ENCODE measurements around the gene PPP5C.
"Not testable (repeated sequence)": the region's sequence is repeated elsewhere in the genome, so short reads cannot be mapped to it uniquely, and the experiment has no call there.

PPP5C gene

GRCh38 chr19:46361915-46362314, 15.0 kb downstream of the PPP5C start:
- no peak for DNase-seq

- no peak for DNase-seq
Observed at GRCh38 chr19:46364359-46364758, 17.5 kb downstream of the PPP5C start.

GRCh38 chr19:46365561-46365960, 18.7 kb downstream of the PPP5C start:
- no peak for DNase-seq

- no peak for DNase-seq
Observed at GRCh38 chr19:46366620-46367292, 19.9 kb downstream of the PPP5C start.

GRCh38 chr19:46367426-46367825, 20.5 kb downstream of the PPP5C start:
- DNase-seq, result no peak

- DNase-seq, result no peak
Observed at GRCh38 chr19:46368116-46368515, 21.2 kb downstream of the PPP5C start.

- no peak for DNase-seq
Observed at GRCh38 chr19:46369817-46370216, 22.9 kb downstream of the PPP5C start.

- DNase-seq, result no peak
Observed at GRCh38 chr19:46371371-46371901, 24.5 kb downstream of the PPP5C start.

- DNase-seq, result peak in 2 of 56 donors; percentile 10 to 16
Observed at GRCh38 chr19:46372901-46373490, 26.1 kb downstream of the PPP5C start.

GRCh38 chr19:46373491-46374359, 26.8 kb downstream of the PPP5C start:
- DNase-seq, result peak in 19 of 56 donors; percentile 5 to 60 (median 28)

GRCh38 chr19:46374536-46375475, 27.9 kb downstream of the PPP5C start:
- DNase-seq, result no peak

- DNase-seq, result not testable (repeated sequence)
Observed at GRCh38 chr19:46375476-46376067, 28.7 kb downstream of the PPP5C start.

GRCh38 chr19:46376241-46377153, 29.6 kb downstream of the PPP5C start:
- DNase-seq, result no peak

- no peak for DNase-seq
Observed at GRCh38 chr19:46378268-46378667, 31.4 kb downstream of the PPP5C start.

- DNase-seq, result no peak
Observed at GRCh38 chr19:46380690-46381089, 33.8 kb downstream of the PPP5C start.

- DNase-seq, result no peak
Observed at GRCh38 chr19:46381346-46381745, 34.5 kb downstream of the PPP5C start.

GRCh38 chr19:46381756-46382345, 35.0 kb downstream of the PPP5C start:
- DNase-seq, result no peak

- no peak for DNase-seq
Observed at GRCh38 chr19:46383171-46383815, 36.4 kb downstream of the PPP5C start.

All from nucleus accumbens (tissue), 56 donors.